ENCODE data around the gene CLDN7.

CLDN7 gene

GRCh38 chr17:7262192-7262934, at the start of gene CLDN7:
TSS of gene CLDN7 (minus strand) at chr17:7262478. CDS start at chr17:7262043, 435 bp downstream.
- in situ Hi-C loops (cut with MboI; ENCODE audit: low sequenced_read_pairs), result no loop called here

GRCh38 chr17:7311110-7311705, 48.9 kb upstream of the CLDN7 start:
- in situ Hi-C loops (cut with MboI; ENCODE audit: low sequenced_read_pairs), result no loop called here

GRCh38 chr17:7309628-7310027, 47.4 kb upstream of the CLDN7 start:
- in situ Hi-C loops (cut with MboI; ENCODE audit: low sequenced_read_pairs), result no loop called here

- in situ Hi-C loops (cut with MboI; ENCODE audit: low sequenced_read_pairs), result no loop called here
These were observed 46.6 kb upstream of the CLDN7 start for GRCh38 chr17:7308625-7309433.

- in situ Hi-C loops (cut with MboI; ENCODE audit: low sequenced_read_pairs), result no loop called here
These were observed 45.7 kb upstream of the CLDN7 start for GRCh38 chr17:7307686-7308624.

- in situ Hi-C loops (cut with MboI; ENCODE audit: low sequenced_read_pairs), result no loop called here
These were observed 44.8 kb upstream of the CLDN7 start, which contains the start of gene EIF5A for GRCh38 chr17:7306911-7307685. TSS of gene EIF5A (plus strand) at chr17:7307628. CDS start at chr17:7309636, 2,008 bp downstream.

GRCh38 chr17:7304179-7304578, 41.9 kb upstream of the CLDN7 start:
- in situ Hi-C loops (cut with MboI; ENCODE audit: low sequenced_read_pairs), result no loop called here

GRCh38 chr17:7296189-7296861, 34.0 kb upstream of the CLDN7 start:
- in situ Hi-C loops (cut with MboI; ENCODE audit: low sequenced_read_pairs), result no loop called here

- in situ Hi-C loops (cut with MboI; ENCODE audit: low sequenced_read_pairs), result no loop called here
These were observed 33.2 kb upstream of the CLDN7 start for GRCh38 chr17:7295230-7296180.

- in situ Hi-C loops (cut with MboI; ENCODE audit: low sequenced_read_pairs), result no loop called here
These were observed 32.4 kb upstream of the CLDN7 start, which contains the start of gene YBX2 for GRCh38 chr17:7294614-7295153. TSS of gene YBX2 (minus strand) at chr17:7294639. CDS start at chr17:7294500, 139 bp downstream.

GRCh38 chr17:7293816-7294613, 31.7 kb upstream of the CLDN7 start:
- in situ Hi-C loops (cut with MboI; ENCODE audit: low sequenced_read_pairs), result no loop called here

GRCh38 chr17:7293159-7293558, 30.9 kb upstream of the CLDN7 start:
- in situ Hi-C loops (cut with MboI; ENCODE audit: low sequenced_read_pairs), result no loop called here

- in situ Hi-C loops (cut with MboI; ENCODE audit: low sequenced_read_pairs), result no loop called here
These were observed 30.5 kb upstream of the CLDN7 start for GRCh38 chr17:7292729-7293128.

- in situ Hi-C loops (cut with MboI; ENCODE audit: low sequenced_read_pairs), result no loop called here
These were observed 29.9 kb upstream of the CLDN7 start for GRCh38 chr17:7292194-7292593.

GRCh38 chr17:7290685-7291084, 28.4 kb upstream of the CLDN7 start:
- in situ Hi-C loops (cut with MboI; ENCODE audit: low sequenced_read_pairs), result no loop called here

GRCh38 chr17:7290166-7290565, 27.9 kb upstream of the CLDN7 start:
- in situ Hi-C loops (cut with MboI; ENCODE audit: low sequenced_read_pairs), result no loop called here

Data from HL-60/S4 treated with retinoic acid at 250 ng/mL for 4 days and 3 days (cell line).